ENCODE measurements around the gene TMED6. TPM values are rescaled to one million over a fixed set of nuclear protein-coding genes. Genes with fewer than 3 reads are reported as not detected.

The TMED6 gene
- total RNA-seq, 1 donor: 0.36 TPM

- no peak overlapping the region for H3K4me3 ChIP-seq (ENCODE audit: low read depth, low read length)
- no peak for TF ChIP-seq CTCF (IDR thresholded peaks at IDR 0.05; ENCODE audit: insufficient read depth, low read length)
- no peak for DNase-seq (ENCODE audit: low read depth)
Observed at GRCh38 chr16:69393898-69394849, 42.6 kb upstream of the TMED6 start.

GRCh38 chr16:69386596-69386995 is 35.0 kb upstream of the TMED6 start:
- peak; percentile 50 for DNase-seq (ENCODE audit: low read depth)
- no peak overlapping the region for H3K4me3 ChIP-seq (ENCODE audit: low read depth, low read length)
- no peak for TF ChIP-seq CTCF (IDR thresholded peaks at IDR 0.05; ENCODE audit: insufficient read depth, low read length)

- DNase-seq (ENCODE audit: low read depth): no peak
- peak overlapping the region; percentile 75 for H3K4me3 ChIP-seq (ENCODE audit: low read depth, low read length)
- no peak for TF ChIP-seq CTCF (IDR thresholded peaks at IDR 0.05; ENCODE audit: insufficient read depth, low read length)
Observed at GRCh38 chr16:69384974-69385373, 33.4 kb upstream of the TMED6 start.

GRCh38 chr16:69382421-69382820 is 30.8 kb upstream of the TMED6 start:
- no peak for TF ChIP-seq CTCF (IDR thresholded peaks at IDR 0.05; ENCODE audit: insufficient read depth, low read length)
- H3K4me3 ChIP-seq (ENCODE audit: low read depth, low read length): no peak overlapping the region
- DNase-seq (ENCODE audit: low read depth): no peak

GRCh38 chr16:69381231-69381630 is 29.6 kb upstream of the TMED6 start:
- TF ChIP-seq CTCF (IDR thresholded peaks at IDR 0.05; ENCODE audit: insufficient read depth, low read length): no peak
- no peak overlapping the region for H3K4me3 ChIP-seq (ENCODE audit: low read depth, low read length)
- no peak for DNase-seq (ENCODE audit: low read depth)

- H3K4me3 ChIP-seq (ENCODE audit: low read depth, low read length): no peak overlapping the region
- peak; percentile 53 for DNase-seq (ENCODE audit: low read depth)
- TF ChIP-seq CTCF (IDR thresholded peaks at IDR 0.05; ENCODE audit: insufficient read depth, low read length): no peak
Observed at GRCh38 chr16:69378760-69379159, 27.2 kb upstream of the TMED6 start.
